SIG-M5 treated with dmso at 0.1 percent for 504 hours (cell line): Measurements from ENCODE around the gene DHRSX.
"Not testable (repeated sequence)": the region's sequence is repeated elsewhere in the genome, so short reads cannot be mapped to it uniquely, and the experiment has no call there.

Experiments used
- DNase-seq: peaks from one replicate; lab custom pipeline; 2025; ENCODE audit not compliant: unreplicated experiment; lab: John Stamatoyannopoulos, UW

DHRSX gene

DNA sequence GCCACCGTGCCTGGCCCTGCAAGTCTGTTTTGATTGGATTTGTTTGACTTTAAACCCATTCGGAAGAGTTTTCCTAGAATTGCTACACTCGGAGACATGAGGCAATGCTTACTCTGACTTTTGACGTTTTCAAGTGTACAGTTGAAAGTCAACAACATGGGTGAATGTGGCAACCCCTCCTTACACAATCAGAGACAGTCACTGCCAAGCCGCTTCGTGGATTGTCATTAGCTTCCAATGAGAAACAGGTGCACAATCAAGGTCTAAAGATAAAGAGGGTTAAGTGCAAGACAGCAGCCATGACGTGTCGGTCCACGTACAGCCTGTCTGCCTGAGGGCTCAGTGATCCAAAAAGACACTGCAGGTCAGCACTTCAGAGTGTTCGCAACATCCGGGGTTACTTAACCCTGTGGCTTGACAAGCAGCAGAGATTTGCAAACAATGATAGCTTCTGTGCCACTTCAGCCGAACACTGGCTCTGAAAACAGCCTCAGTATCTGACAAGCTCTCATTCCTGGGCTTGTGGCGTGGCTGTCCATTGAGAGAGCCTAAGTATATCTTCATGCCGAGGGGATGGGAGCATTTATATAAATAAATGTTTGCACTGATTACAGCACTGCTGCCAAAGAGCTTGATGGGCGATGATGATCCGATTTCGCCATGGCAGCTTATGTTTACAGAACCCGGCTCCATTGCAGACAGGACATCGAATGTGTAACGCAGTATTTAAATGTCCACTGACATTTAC, 180.0 kb downstream of the DHRSX start:
- DNase-seq, result no peak

DNA sequence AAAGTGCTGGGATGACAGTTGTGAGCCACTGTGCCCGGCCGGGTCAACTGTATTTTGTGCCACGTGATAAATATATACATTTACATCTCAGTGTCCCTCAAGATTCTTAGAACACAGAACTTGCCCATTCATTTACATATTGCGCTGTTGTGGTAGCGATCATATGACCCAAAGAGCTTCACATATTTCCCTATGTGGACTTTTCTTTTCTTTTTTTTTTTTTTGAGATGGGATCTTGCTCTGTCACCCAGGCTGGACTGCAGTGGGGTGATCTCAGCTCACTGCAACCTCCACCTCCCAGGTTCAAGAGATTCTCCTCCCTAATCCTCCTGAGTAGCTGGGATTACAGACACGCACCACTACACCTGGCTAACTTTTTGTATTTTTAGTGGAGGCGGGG, 180.7 kb downstream of the DHRSX start:
- DNase-seq, result no peak

DNA sequence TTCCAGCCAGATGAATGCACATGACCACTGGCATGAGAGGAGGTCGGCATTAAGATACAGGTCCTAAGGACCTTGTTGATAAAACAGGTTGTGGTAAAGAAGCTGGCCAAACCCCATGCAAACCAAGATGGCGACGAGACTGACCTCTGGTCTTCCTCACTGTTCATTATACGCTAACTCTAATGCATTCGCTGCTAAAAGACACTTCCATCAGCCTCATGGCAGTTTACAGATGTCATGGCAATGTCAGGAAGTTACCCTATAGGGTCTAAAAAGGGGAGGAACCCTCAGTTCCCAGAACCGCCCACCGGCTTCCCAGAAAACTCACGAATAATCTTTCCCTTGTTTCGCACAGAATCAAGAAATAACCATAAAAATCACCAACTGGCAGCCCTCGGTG, 182.4 kb downstream of the DHRSX start:
- DNase-seq, result no peak

DNA sequence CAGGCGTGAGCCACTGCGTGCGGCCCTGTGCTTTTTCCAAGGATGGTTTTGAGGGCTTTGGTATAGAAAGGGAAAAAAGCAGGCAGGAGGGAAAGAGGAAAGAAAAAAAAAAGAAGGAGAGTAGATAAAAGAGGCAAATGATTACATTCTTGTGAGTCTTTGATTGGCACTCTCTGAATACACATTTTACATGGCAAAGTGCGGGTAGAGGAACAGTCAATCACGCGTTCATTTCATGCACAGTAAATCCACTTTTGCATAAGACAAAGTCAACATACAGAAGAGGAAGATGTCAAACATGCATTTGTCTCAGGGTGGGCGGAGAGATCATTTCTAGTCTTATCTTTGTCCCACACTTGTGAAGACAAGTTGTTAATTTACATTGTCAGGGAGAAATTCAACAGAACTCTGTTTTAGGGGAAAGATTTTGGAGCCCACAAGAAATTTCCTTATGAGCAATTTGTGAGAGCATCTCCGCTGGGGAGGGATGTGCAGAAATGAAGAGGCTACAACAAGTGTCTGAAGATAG, 183.2 kb downstream of the DHRSX start:
- no peak for DNase-seq

- DNase-seq, result no peak
Measured at GRCh38 chrX:2316534-2316933, 184.2 kb downstream of the DHRSX start.

- no peak for DNase-seq
Measured at GRCh38 chrX:2315434-2315833, 185.3 kb downstream of the DHRSX start.

- DNase-seq, result no peak
Measured at GRCh38 chrX:2314831-2315365, 185.9 kb downstream of the DHRSX start.

GRCh38 chrX:2313864-2314640, 186.7 kb downstream of the DHRSX start:
- DNase-seq, result no peak

DNA sequence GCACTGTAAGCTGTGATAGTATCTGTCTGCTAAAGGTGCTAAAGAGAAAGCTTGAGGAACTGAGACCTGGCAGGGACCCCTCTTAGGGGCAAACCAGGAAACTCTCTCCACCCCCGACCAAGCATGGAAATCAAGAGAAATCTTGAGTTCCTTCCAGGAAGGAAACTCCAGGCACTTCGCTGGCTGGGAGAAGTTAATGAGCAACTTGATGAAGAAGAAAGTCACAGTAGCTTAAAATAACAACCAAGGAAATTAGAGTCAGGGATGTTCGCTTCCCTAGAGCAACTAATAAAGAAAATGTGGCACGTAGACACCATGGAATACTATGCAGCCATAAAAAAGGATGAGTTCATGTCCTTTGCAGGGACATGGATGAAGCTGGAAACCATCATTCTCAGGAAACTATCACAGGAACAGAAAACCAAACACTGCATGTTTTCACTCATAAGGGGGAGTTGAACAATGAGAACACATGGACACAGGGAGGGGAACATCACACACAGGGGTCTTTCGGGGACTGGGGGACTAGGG, 188.7 kb downstream of the DHRSX start:
- not testable (repeated sequence) for DNase-seq

DNA sequence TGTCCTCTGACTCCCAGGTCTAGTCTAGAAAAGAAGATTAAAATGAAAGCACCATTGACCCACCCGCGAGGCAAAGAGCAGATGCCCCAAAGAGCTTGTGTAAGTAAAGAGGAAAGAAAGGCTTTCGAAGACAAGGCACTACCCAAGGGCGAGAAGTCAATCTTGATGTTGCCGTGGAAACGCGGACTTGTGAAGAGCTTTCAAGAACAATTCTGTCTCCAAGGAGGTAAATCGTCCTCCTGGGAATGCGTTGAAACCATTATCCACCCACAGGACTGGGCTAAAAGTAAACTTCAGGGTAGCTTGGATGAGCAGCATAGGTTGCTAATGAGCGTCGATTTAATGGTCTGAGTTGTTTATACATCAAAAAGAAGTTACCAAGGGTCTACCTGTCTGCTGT, 189.3 kb downstream of the DHRSX start:
- no peak for DNase-seq

DNA sequence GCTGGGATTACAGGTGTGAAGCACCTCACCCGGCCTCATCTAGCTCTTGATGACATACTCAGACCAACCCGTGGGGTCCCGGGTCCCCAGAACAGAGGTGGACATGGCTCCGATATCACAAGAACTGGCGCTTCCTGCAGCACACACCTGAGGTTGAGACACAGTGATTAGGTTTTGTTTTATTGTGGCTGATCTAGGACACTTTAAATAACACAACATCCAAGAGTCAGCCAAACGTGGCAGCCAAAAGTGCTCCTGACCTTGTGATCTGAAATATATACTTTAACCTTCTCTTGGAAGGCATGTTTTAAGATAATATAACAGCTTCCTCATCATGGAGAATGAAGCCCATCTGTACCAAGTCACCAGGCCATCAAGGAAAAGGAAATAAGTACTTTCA, 198.9 kb downstream of the DHRSX start:
- DNase-seq, result no peak

- DNase-seq, result no peak
Measured at GRCh38 chrX:2299871-2300270, 200.9 kb downstream of the DHRSX start.

DNA sequence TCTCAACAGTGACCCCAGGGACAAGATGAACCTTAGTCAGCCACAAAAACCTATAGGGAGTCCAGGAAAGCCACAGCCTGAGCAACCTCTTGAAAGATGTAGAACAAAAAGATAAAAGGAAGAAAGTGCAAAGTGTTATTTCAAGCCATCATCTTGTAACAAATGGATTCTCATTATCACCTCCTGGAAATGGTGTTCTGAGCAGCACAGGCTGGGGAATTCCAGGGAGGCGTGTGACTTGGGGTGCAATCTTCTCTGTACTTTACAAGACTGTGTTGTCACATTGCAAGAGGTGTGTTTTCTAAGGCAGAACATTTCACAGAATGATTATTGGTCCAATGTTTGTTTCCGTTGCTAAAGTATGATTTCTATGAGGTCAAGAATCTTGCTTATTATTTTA, 214.0 kb downstream of the DHRSX start:
- DNase-seq, result no peak

GRCh38 chrX:2284601-2285000, 216.2 kb downstream of the DHRSX start:
- DNase-seq, result no peak

DNA sequence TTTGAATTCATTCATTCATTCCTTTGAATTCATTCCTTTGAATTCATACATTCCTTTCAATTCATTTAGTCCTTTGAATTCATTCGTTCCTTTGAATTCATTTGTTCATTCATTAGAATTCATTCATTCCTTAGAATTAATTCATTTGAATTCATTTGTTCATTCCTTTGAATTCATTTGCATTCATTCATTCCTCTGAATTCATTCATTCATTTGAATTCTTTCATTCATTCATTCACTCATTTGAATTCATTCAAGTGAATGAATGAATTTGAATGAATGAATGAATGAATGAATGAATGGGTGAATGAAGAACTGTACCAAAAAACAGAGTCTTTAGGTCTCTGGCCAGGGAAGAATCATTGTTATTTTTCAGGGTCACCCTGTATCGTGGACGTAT, 216.6 kb downstream of the DHRSX start:
- no peak for DNase-seq

- no peak for DNase-seq
Measured at GRCh38 chrX:2283111-2283859, 217.5 kb downstream of the DHRSX start.

GRCh38 chrX:2282490-2283090, 218.2 kb downstream of the DHRSX start:
- DNase-seq, result no peak

- no peak for DNase-seq
Measured at GRCh38 chrX:2272337-2272736, 228.4 kb downstream of the DHRSX start.

DNA sequence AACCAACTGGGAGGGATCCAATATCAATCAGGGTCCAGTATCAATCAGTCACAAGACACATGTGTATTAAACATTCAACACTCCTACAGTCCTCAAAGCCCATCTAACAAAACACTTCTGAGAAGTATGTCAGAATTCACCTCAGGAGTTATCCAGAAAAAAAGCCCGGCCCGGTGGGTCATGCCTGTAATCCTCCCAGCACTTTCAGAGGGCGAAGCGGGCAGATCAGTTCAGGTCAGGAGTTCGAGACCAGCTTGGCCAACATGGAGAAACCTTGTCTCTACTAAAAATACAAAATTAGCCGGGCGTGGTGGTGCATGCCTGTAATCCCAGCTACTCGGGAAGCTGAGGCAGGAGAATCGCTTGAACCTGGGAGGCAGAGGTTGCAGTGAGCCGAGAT, 229.2 kb downstream of the DHRSX start:
- not testable (repeated sequence) for DNase-seq

GRCh38 chrX:2270783-2271182, 230.0 kb downstream of the DHRSX start:
- not testable (repeated sequence) for DNase-seq

DNA sequence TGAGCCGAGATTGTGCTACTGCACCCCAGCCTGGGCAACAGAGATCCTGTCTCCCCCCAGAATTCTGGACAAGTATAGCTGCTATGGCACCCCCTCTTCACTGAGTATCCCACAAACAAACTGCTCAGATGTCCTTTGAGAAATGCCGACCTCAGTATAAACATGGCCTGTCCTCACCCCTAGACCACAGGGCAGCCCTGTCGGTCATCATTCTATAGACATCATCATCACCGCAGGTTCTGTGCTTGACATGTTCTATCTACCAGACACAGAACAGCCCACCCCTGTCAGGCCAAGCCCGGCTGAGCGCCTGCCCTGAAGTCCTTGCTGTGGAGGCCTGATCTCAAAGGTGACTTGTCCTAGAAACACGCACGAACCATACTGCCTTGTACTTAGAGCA, 232.9 kb downstream of the DHRSX start:
- DNase-seq, result no peak
